DOHH2 (cell line): Measurements from ENCODE around the gene SLC26A8.

ENCODE experiments used
- H3F3A ChIP-seq: fragments of 200-600 bp; sonication (generic), shearing (Covaris generic); 2 replicates; pipeline ENCODE4 v1.6.0; 2016; ENCODE audit warnings: antibody characterized with exemption, mild to moderate bottlenecking; ENCODE audit not compliant: control insufficient read depth, insufficient read depth
- H3K27ac ChIP-seq: fragments of 200-600 bp; sonication (generic); 2 replicates; pipeline ENCODE4 v1.5.1; 2014; ENCODE audit warnings: low read depth, mild to moderate bottlenecking, low read length, moderate library complexity
- H3K27me3 ChIP-seq: fragments of 200-600 bp; sonication (generic); 2 replicates; pipeline ENCODE4 v1.6.1; 2014; ENCODE audit warnings: mild to moderate bottlenecking, low read length, mixed read lengths; ENCODE audit not compliant: control insufficient read depth
- H3K36me3 ChIP-seq: fragments of 200-600 bp; sonication (generic); 2 replicates; pipeline ENCODE4 v1.6.1; 2014; ENCODE audit warnings: mild to moderate bottlenecking, low read length, moderate library complexity, mixed read lengths; ENCODE audit not compliant: control insufficient read depth
- H3K4me1 ChIP-seq: fragments of 200-600 bp; sonication (generic); 2 replicates; pipeline ENCODE4 v1.6.1; 2014; ENCODE audit warnings: mild to moderate bottlenecking, low read length, mixed read lengths; ENCODE audit not compliant: control insufficient read depth
- H3K4me2 ChIP-seq: fragments of 200-600 bp; sonication (generic); 2 replicates; pipeline ENCODE4 v1.6.0; 2014; ENCODE audit warnings: mild to moderate bottlenecking, low read length, moderate library complexity
- H3K4me3 ChIP-seq: fragments of 200-600 bp; sonication (generic); 2 replicates; pipeline ENCODE4 v1.5.1; 2014; ENCODE audit warnings: mild to moderate bottlenecking, low read length, mixed read lengths
- H3K79me2 ChIP-seq: fragments of 200-600 bp; sonication (generic); 2 replicates; pipeline ENCODE4 v1.6.1; 2014; ENCODE audit warnings: mild to moderate bottlenecking, low read length, mixed read lengths; ENCODE audit not compliant: control insufficient read depth
- H3K9me2 ChIP-seq: fragments of 200-600 bp; sonication (generic); replicated peaks from 2 replicates; pipeline ENCODE4 v1.6.1; 2014; ENCODE audit warnings: mild to moderate bottlenecking, low read length, mixed read lengths; ENCODE audit not compliant: control insufficient read depth
- H3K9me3 ChIP-seq: fragments of 200-600 bp; sonication (generic); 2 replicates; pipeline ENCODE4 v1.6.1; 2014; ENCODE audit warnings: antibody characterized with exemption, low read length, mixed read lengths; ENCODE audit not compliant: control insufficient read depth, insufficient read depth
- H4K20me1 ChIP-seq: fragments of 200-600 bp; sonication (generic); 2 replicates; pipeline ENCODE4 v1.6.0; 2014; ENCODE audit warnings: low read depth, mild to moderate bottlenecking, antibody characterized with exemption, low read length, moderate library complexity; ENCODE audit not compliant: control insufficient read depth, insufficient read depth
- CTCF ChIP-seq: fragments of 200-600 bp; sonication (generic); IDR thresholded peaks from one replicate; pipeline ENCODE4 v1.5.1; 2014; ENCODE audit warnings: antibody characterized with exemption, mild to moderate bottlenecking, low read depth, low read length; ENCODE audit not compliant: poor library complexity, severe bottlenecking
- EZH2phosphoT487 ChIP-seq: fragments of 200-600 bp; sonication (generic); IDR thresholded peaks from 2 replicates; pipeline ENCODE4 v1.6.1; 2017; ENCODE audit warnings: borderline replicate concordance, mild to moderate bottlenecking, antibody characterized with exemption, low read length, moderate library complexity, mixed read lengths

Gene SLC26A8

GRCh38 chr6:35898003-35898402, 126.4 kb downstream of the SLC26A8 start:
- Histone ChIP-seq H3K4me2 (no peak overlapping the region), H3F3A (no peaks in the 10 kb centered on the region), H3K27ac (no peak overlapping the region)

GRCh38 chr6:35897486-35897885, 127.0 kb downstream of the SLC26A8 start:
- Histone ChIP-seq H3K36me3 (peaks cover 60% of the 10 kb centered on the region), H3K27ac (no peak overlapping the region), H3K4me2 (no peak overlapping the region), H3K27me3 (no peaks in the 10 kb centered on the region), H3K9me2 (no peaks in the 10 kb centered on the region), H3K79me2 (peaks cover 99% of the 10 kb centered on the region), H3K9me3 (no peaks in the 10 kb centered on the region), H4K20me1 (no peaks in the 10 kb centered on the region), H3F3A (no peaks in the 10 kb centered on the region), H3K4me1 (peaks cover 9% of the 10 kb centered on the region), H3K4me3 (no peak overlapping the region)
- TF ChIP-seq EZH2phosphoT487 (no peak), CTCF (no peak)

More at GRCh38 chr6:35898003-35898402, 126.4 kb downstream of the SLC26A8 start:
- Histone ChIP-seq H3K4me1 (peaks cover 9% of the 10 kb centered on the region), H3K9me2 (no peaks in the 10 kb centered on the region), H4K20me1 (no peaks in the 10 kb centered on the region), H3K9me3 (no peaks in the 10 kb centered on the region), H3K4me3 (no peak overlapping the region), H3K27me3 (no peaks in the 10 kb centered on the region), H3K79me2 (peaks cover 99% of the 10 kb centered on the region), H3K36me3 (peaks cover 61% of the 10 kb centered on the region)
- TF ChIP-seq EZH2phosphoT487 (no peak), CTCF (no peak)

- Histone ChIP-seq H3K27me3 (no peaks in the 10 kb centered on the region), H3K9me3 (no peaks in the 10 kb centered on the region), H3K36me3 (peaks cover 60% of the 10 kb centered on the region), H3F3A (no peaks in the 10 kb centered on the region), H3K4me2 (no peak overlapping the region), H4K20me1 (no peaks in the 10 kb centered on the region), H3K79me2 (peaks cover 99% of the 10 kb centered on the region), H3K4me3 (no peak overlapping the region), H3K4me1 (peaks cover 9% of the 10 kb centered on the region), H3K27ac (no peak overlapping the region), H3K9me2 (no peaks in the 10 kb centered on the region)
- no peak for TF ChIP-seq EZH2phosphoT487
- no peak for TF ChIP-seq CTCF
Observed at GRCh38 chr6:35897036-35897435, 127.4 kb downstream of the SLC26A8 start.
